HepG2 (cell line): Measurements from ENCODE around the gene ZNF586. TPM values are rescaled to one million over a fixed set of nuclear protein-coding genes. Genes with fewer than 3 reads are reported as not detected.
A peak's percentile ranks its signal among the peaks of the same experiment; 100 is the strongest.

Source experiments
- FOXA1 ChIP-seq, 2 experiments: fragments of 450-650 bp in 1 of 2; sonication (generic) in 1 of 2; formaldehyde crosslinking in 1 of 2; IDR thresholded peaks; 2 replicates each; pipeline versions ENCODE4 v1.4.0 to v1.6.1; 2016 to 2020; ENCODE audit warnings: missing genetic modification reagents in 1 of 2
- KLF6 ChIP-seq: IDR thresholded peaks from 2 replicates; pipeline ENCODE4 v1.8.0; 2016; ENCODE audit warnings: missing biosample characterization, missing genetic modification reagents
- MED8 ChIP-seq: sonication (generic); formaldehyde crosslinking; IDR thresholded peaks from 2 replicates; pipeline ENCODE4 v1.8.1; 2023; ENCODE audit warnings: mild to moderate bottlenecking, missing genetic modification reagents; ENCODE audit not compliant: insufficient replicate concordance
- ONECUT2 ChIP-seq: sonication (generic); formaldehyde crosslinking; IDR thresholded peaks from 2 replicates; pipeline ENCODE4 v1.4.0; 2020; ENCODE audit warnings: missing genetic modification reagents
- POGZ ChIP-seq: sonication (generic); formaldehyde crosslinking; IDR thresholded peaks from 2 replicates; pipeline ENCODE4 v1.4.0; 2020; ENCODE audit warnings: mild to moderate bottlenecking, missing genetic modification reagents
- POLR2AphosphoS5 ChIP-seq: IDR thresholded peaks from 2 replicates; pipeline ENCODE4 v1.6.1; 2012; ENCODE audit warnings: low read depth, low read length
- REXO4 ChIP-seq: sonication (generic); formaldehyde crosslinking; IDR thresholded peaks from 2 replicates; pipeline ENCODE4 v1.8.0; 2022; ENCODE audit warnings: missing genetic modification reagents, mild to moderate bottlenecking, borderline replicate concordance
- SIN3B ChIP-seq: fragments of 150-350 bp; IDR thresholded peaks from 2 replicates; pipeline ENCODE4 v1.6.1; 2014; ENCODE audit warnings: low read length
- ZNF12 ChIP-seq: sonication (generic); formaldehyde crosslinking; IDR thresholded peaks from 2 replicates; pipeline ENCODE4 v1.5.0; 2020; ENCODE audit warnings: missing genetic modification reagents
- ZNF260 ChIP-seq: sonication (generic); formaldehyde crosslinking; IDR thresholded peaks from 2 replicates; pipeline ENCODE4 v1.4.0; 2020; ENCODE audit warnings: missing genetic modification reagents, low read depth, mild to moderate bottlenecking, borderline replicate concordance
- ZNF3 ChIP-seq: IDR thresholded peaks from 2 replicates; pipeline ENCODE4 v1.7.0; 2017; ENCODE audit warnings: inconsistent platforms
- ZNF552 ChIP-seq: sonication (generic); formaldehyde crosslinking; IDR thresholded peaks from 2 replicates; pipeline ENCODE4 v1.9.0; 2022; ENCODE audit warnings: missing genetic modification reagents, mild to moderate bottlenecking, borderline replicate concordance
- ZNF558 ChIP-seq: sonication (generic); formaldehyde crosslinking; IDR thresholded peaks from 2 replicates; pipeline ENCODE4 v1.9.0; 2022; ENCODE audit warnings: mild to moderate bottlenecking, missing genetic modification reagents, borderline replicate concordance
- ZNF569 ChIP-seq: sonication (generic); formaldehyde crosslinking; IDR thresholded peaks from 2 replicates; pipeline ENCODE4 v1.5.0; 2020; ENCODE audit warnings: mild to moderate bottlenecking, missing genetic modification reagents, moderate library complexity, borderline replicate concordance
- ZNF607 ChIP-seq: sonication (generic); formaldehyde crosslinking; IDR thresholded peaks from 2 replicates; pipeline ENCODE4 v1.5.1; 2020; ENCODE audit warnings: missing genetic modification reagents, mild to moderate bottlenecking, borderline replicate concordance
- ZNF737 ChIP-seq: sonication (generic); formaldehyde crosslinking; IDR thresholded peaks from 2 replicates; pipeline ENCODE4 v1.5.0; 2020; ENCODE audit warnings: missing genetic modification reagents, mild to moderate bottlenecking, borderline replicate concordance
- ZZZ3 ChIP-seq: sonication (generic); formaldehyde crosslinking; IDR thresholded peaks from 2 replicates; pipeline ENCODE4 v1.4.0; 2020; ENCODE audit warnings: missing genetic modification reagents, mild to moderate bottlenecking, borderline replicate concordance
- polyA plus RNA-seq, 8 experiments: library from polyadenylated mRNA; depleted of rRNA in 3 of 8; stranded (reverse) in 7 of 8; unstranded in 1 of 8; fragments of >200 nt; fragmentation: Illumina TruSeq in 4 of 8; extraction: Trizol in 4 of 8; gene quantifications; 2 replicates each; pipeline versions ENCODE4 v1.2.1 to v1.2.3, GENCODE V29; 2011 to 2016; ENCODE audit warnings: low read depth in 4 of 8, missing spikeins in 1 of 8, mixed read lengths in 1 of 8; ENCODE audit not compliant: insufficient read depth in 1 of 8
- total RNA-seq, 5 experiments: library from RNA; depleted of rRNA; stranded (reverse); fragments of >200 nt; fragmentation: Illumina TruSeq; extraction: Trizol; gene quantifications; 2 replicates each; pipeline ENCODE4 v1.2.3, GENCODE V29; 2016; ENCODE audit warnings: low read depth in 1 of 5
- TF ChIP-seq, protein P1 (sequence below): IDR thresholded peaks from 2 replicates; pipeline ENCODE4 v1.6.1; 2016; ENCODE audit warnings: missing biosample characterization, missing genetic modification reagents, low read depth
- TF ChIP-seq, protein P2 (sequence below): conservative IDR thresholded peaks from 2 replicates; pipeline ENCODE4 v1.6.1; 2018; ENCODE audit warnings: missing genetic modification reagents
- TF ChIP-seq, protein P3 (sequence below): sonication (generic); formaldehyde crosslinking; IDR thresholded peaks from 2 replicates; pipeline ENCODE4 v1.5.0; 2020; ENCODE audit warnings: missing genetic modification reagents
- TF ChIP-seq, protein P4 (sequence below), 2 experiments: IDR thresholded peaks; 2 replicates each; pipeline ENCODE4 v1.6.1; 2011 to 2012; ENCODE audit warnings: low read length in 2 of 2, borderline replicate concordance in 1 of 2, low read depth in 1 of 2, mild to moderate bottlenecking in 1 of 2, moderate library complexity in 1 of 2

Gene ZNF586
- total and polyA plus RNA-seq, 2 of the 13 experiments (the other 11 are each of a cell fraction or from before 2014, with no cell fraction given) = 0.50 to 3.4 TPM

DNA sequence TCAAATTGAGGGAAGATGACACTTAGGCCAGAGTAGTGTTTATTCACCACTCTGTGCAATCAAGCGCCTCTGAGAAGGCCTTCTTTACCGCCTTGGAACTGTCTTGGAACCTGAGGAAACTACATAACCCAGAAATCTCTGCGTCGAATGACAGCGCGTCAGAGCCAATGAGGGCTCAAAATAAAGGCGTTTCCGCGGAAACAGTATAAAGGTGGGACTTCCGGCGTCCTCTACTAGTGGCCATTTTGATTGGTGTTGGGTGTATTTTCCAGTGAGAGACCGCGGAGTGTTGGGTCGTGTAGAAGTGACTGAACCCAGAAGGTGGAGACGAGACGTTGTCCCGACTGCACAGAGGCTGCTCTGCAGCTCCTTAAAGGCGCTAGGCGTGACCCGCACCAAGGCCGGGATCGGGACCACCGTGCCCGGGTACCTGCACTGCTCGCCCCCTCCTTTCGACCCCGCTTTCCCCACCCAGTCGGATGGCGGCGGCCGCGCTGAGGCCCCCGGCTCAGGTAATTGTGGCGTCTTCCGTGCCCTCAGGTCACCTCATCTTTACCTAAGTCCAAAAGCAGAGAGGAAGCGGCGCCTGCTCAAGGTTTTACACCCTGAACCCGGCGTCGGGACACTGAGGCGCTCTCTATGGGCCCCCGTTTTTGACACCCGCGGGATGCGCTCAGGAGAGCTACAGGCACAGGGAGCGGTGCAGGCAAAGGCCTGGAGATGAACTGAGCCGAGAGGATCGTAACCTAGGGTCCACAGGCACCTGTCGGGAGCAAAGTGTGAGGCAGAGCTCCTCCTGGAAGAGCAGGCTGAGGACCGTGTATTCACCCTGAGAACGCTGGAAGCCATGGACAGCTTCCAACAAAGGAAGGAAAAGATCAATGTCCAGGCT, 22.6 kb upstream of the ZNF586 start, which contains the start of gene ZNF776 (continued):
- TF ChIP-seq, protein P1, sequence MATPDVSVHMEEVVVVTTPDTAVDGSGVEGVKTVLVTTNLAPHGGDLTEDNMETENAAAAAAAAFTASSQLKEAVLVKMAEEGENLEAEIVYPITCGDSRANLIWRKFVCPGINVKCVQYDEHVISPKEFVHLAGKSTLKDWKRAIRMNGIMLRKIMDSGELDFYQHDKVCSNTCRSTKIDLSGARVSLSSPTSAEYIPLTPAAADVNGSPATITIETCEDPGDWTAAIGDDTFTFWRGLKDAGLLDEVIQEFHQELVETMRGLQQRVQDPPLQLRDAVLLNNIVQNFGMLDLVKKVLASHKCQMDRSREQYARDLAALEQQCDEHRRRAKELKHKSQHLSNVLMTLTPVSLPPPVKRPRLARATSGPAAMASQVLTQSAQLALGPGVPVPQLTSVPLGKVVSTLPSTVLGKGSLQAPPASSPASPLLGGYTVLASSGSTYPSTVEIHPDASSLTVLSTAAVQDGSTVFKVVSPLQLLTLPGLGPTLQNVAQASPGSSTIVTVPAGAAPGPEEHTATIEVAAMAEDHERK (CRISPR knock-in tag) = no peak
- no peak; the same call in 1 of the 2 replicates for TF ChIP-seq ONECUT2 (CRISPR knock-in tag)
- no peak for TF ChIP-seq ZNF12
- no peak for TF ChIP-seq FOXA1 (IDR thresholded peaks at IDR 0.05)
- peak; percentile 6; the same call in 1 of the 2 replicates for TF ChIP-seq FOXA1 (CRISPR knock-in tag; IDR thresholded peaks at IDR 0.05)
- peak; percentile 71; the same call in 1 of the 2 replicates for TF ChIP-seq ZNF607 (CRISPR knock-in tag)
- TF ChIP-seq ZNF737 (CRISPR knock-in tag) = no peak
- no peak for TF ChIP-seq SIN3B
- no peak for TF ChIP-seq ZNF558 (CRISPR knock-in tag)
- no peak for TF ChIP-seq MED8 (CRISPR knock-in tag)
- no peak for TF ChIP-seq ZNF260
- no peak for TF ChIP-seq ZZZ3 (CRISPR knock-in tag)
- TF ChIP-seq, protein P2, sequence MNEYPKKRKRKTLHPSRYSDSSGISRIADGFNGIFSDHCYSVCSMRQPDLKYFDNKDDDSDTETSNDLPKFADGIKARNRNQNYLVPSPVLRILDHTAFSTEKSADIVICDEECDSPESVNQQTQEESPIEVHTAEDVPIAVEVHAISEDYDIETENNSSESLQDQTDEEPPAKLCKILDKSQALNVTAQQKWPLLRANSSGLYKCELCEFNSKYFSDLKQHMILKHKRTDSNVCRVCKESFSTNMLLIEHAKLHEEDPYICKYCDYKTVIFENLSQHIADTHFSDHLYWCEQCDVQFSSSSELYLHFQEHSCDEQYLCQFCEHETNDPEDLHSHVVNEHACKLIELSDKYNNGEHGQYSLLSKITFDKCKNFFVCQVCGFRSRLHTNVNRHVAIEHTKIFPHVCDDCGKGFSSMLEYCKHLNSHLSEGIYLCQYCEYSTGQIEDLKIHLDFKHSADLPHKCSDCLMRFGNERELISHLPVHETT = no peak; the same call in 1 of the 2 replicates
- TF ChIP-seq, protein P3, sequence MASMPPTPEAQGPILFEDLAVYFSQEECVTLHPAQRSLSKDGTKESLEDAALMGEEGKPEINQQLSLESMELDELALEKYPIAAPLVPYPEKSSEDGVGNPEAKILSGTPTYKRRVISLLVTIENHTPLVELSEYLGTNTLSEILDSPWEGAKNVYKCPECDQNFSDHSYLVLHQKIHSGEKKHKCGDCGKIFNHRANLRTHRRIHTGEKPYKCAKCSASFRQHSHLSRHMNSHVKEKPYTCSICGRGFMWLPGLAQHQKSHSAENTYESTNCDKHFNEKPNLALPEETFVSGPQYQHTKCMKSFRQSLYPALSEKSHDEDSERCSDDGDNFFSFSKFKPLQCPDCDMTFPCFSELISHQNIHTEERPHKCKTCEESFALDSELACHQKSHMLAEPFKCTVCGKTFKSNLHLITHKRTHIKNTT (CRISPR knock-in tag) = no peak
- no peak for TF ChIP-seq REXO4 (CRISPR knock-in tag)
- TF ChIP-seq, protein P4, sequence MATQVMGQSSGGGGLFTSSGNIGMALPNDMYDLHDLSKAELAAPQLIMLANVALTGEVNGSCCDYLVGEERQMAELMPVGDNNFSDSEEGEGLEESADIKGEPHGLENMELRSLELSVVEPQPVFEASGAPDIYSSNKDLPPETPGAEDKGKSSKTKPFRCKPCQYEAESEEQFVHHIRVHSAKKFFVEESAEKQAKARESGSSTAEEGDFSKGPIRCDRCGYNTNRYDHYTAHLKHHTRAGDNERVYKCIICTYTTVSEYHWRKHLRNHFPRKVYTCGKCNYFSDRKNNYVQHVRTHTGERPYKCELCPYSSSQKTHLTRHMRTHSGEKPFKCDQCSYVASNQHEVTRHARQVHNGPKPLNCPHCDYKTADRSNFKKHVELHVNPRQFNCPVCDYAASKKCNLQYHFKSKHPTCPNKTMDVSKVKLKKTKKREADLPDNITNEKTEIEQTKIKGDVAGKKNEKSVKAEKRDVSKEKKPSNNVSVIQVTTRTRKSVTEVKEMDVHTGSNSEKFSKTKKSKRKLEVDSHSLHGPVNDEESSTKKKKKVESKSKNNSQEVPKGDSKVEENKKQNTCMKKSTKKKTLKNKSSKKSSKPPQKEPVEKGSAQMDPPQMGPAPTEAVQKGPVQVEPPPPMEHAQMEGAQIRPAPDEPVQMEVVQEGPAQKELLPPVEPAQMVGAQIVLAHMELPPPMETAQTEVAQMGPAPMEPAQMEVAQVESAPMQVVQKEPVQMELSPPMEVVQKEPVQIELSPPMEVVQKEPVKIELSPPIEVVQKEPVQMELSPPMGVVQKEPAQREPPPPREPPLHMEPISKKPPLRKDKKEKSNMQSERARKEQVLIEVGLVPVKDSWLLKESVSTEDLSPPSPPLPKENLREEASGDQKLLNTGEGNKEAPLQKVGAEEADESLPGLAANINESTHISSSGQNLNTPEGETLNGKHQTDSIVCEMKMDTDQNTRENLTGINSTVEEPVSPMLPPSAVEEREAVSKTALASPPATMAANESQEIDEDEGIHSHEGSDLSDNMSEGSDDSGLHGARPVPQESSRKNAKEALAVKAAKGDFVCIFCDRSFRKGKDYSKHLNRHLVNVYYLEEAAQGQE (IDR thresholded peaks at IDR 0.05; ENCODE audit: borderline replicate concordance in 1 of 2, low read depth in 1 of 2, low read length in 2 of 2) = no peak
- peak; percentile 8; the same call in 1 of the 2 replicates for TF ChIP-seq POGZ (CRISPR knock-in tag)
- TF ChIP-seq POLR2AphosphoS5 = peak; percentile 93
- no peak for TF ChIP-seq ZNF552 (CRISPR knock-in tag)
- TF ChIP-seq ZNF3 (CRISPR knock-in tag) = no peak
- TF ChIP-seq KLF6 (CRISPR knock-in tag) = 0 out of 2 replicates have a peak, but pooled peaks have one; percentile 80
- TF ChIP-seq ZNF569 (CRISPR knock-in tag) = no peak
